A549 (cell line): ENCODE measurements around the gene FOXC2. TPM values are rescaled to one million over a fixed set of nuclear protein-coding genes. Genes with fewer than 3 reads are reported as not detected.

ENCODE experiments used
- ATAC-seq, 2 experiments: fragments of 200-7000 bp in 1 of 2; fragments of >200 bp in 1 of 2; cut with Nextera tagmentation in 1 of 2; cut with Tn5 transposase in 1 of 2; 3 replicates each; pipeline versions ENCODE4 v1.8.0 to v1.9.1; 2018 to 2020; ENCODE audit warnings: mild to moderate bottlenecking in 1 of 2, moderate library complexity in 1 of 2
- CTCF ChIA-PET: fragments of 300-600 bp; sonication (Branson Sonifier 250); formaldehyde crosslinking; extraction: SDS; loops from one replicate; lab custom pipeline; 2021; ENCODE audit warnings: antibody characterized with exemption, inconsistent platforms; lab: Yijun Ruan, JAX
- POLR2A ChIA-PET: fragments of 350-600 bp; formaldehyde crosslinking; extraction: SDS; loops from one replicate; lab custom pipeline; 2021; ENCODE audit warnings: antibody characterized with exemption, inconsistent platforms; lab: Yijun Ruan, JAX
- DNase-seq, 2 experiments: peaks; one replicate each; pipeline versions ENCODE4 v3.0.0 to v3.0.0-alpha.2; 2011 to 2016; ENCODE audit warnings: low read depth in 1 of 2, low spot score in 1 of 2
- FAIRE-seq: peaks from 2 replicates; lab custom pipeline; 2011; peaks lifted over from hg19 to GRCh38; lab: Jason Lieb, UNC
- H3K27ac ChIP-seq, 2 experiments: fragments of >200 bp; sonication (Bioruptor Twin); formaldehyde crosslinking; 3 replicates each; pipeline ENCODE4 v1.5.1; 2016 to 2017
- H3K4me1 ChIP-seq: fragments of >200 bp; sonication (Bioruptor Twin); formaldehyde crosslinking; 3 replicates; pipeline ENCODE4 v1.6.1; 2016
- H3K4me2 ChIP-seq: fragments of >200 bp; sonication (Bioruptor Twin); formaldehyde crosslinking; 3 replicates; pipeline ENCODE4 v1.6.1; 2016
- H3K4me3 ChIP-seq: fragments of >200 bp; sonication (Bioruptor Twin); formaldehyde crosslinking; 3 replicates; pipeline ENCODE4 v1.5.1; 2016
- H3K9me3 ChIP-seq: fragments of >200 bp; sonication (Bioruptor Twin); formaldehyde crosslinking; 3 replicates; pipeline ENCODE4 v1.6.1; 2016
- BHLHE40 ChIP-seq: IDR thresholded peaks from 2 replicates; pipeline ENCODE4 v1.6.1; 2012; ENCODE audit warnings: low read depth, low read length, inconsistent platforms
- CEBPB ChIP-seq, 2 experiments: fragments of >200 bp in 1 of 2; sonication (Bioruptor Twin) in 1 of 2; formaldehyde crosslinking in 1 of 2; IDR thresholded peaks; 2 replicates each; pipeline ENCODE4 v1.6.1; 2012 to 2016
- CHD2 ChIP-seq: fragments of 150-350 bp; IDR thresholded peaks from 2 replicates; pipeline ENCODE4 v1.6.1; 2014; ENCODE audit warnings: low read length; ENCODE audit not compliant: partially characterized antibody
- CHD4 ChIP-seq: fragments of 200-600 bp; sonication (generic); IDR thresholded peaks from 2 replicates; pipeline ENCODE4 v1.6.1; 2016; ENCODE audit warnings: antibody characterized with exemption, mild to moderate bottlenecking, borderline replicate concordance
- CTCF ChIP-seq: fragments of >200 bp; sonication (Bioruptor Twin); formaldehyde crosslinking; IDR thresholded peaks from 3 replicates; pipeline ENCODE4 v1.5.1; 2016
- E2F6 ChIP-seq: IDR thresholded peaks from 2 replicates; pipeline ENCODE4 v1.6.1; 2012; ENCODE audit warnings: low read depth, borderline replicate concordance
- EHMT2 ChIP-seq: fragments of 200-600 bp; sonication (generic); IDR thresholded peaks from 2 replicates; pipeline ENCODE4 v1.6.1; 2016; ENCODE audit warnings: antibody characterized with exemption, low read depth, mild to moderate bottlenecking, moderate library complexity
- EP300 ChIP-seq, 2 experiments: fragments of >200 bp; sonication (Bioruptor Twin); formaldehyde crosslinking; IDR thresholded peaks; 2 replicates in 1 of 2; 3 replicates in 1 of 2; pipeline ENCODE4 v1.6.1; 2016 to 2017
- ESRRA ChIP-seq: fragments of 150-350 bp; IDR thresholded peaks from 2 replicates; pipeline ENCODE4 v1.6.1; 2014; ENCODE audit warnings: mild to moderate bottlenecking, low read length, borderline replicate concordance
- FOSL2 ChIP-seq, 2 experiments: fragments of 450-650 bp in 1 of 2; fragments of >200 bp in 1 of 2; sonication (Bioruptor Twin) in 1 of 2; formaldehyde crosslinking; IDR thresholded peaks; 2 replicates each; pipeline versions ENCODE4 v1.5.0 to v1.6.1; 2016 to 2020; ENCODE audit warnings: mild to moderate bottlenecking in 1 of 2, moderate library complexity in 1 of 2
- FOXS1 ChIP-seq: fragments of 250-450 bp; sonication (Bioruptor Pico); IDR thresholded peaks from 2 replicates; pipeline ENCODE4 v1.5.0; 2020; ENCODE audit warnings: mild to moderate bottlenecking, moderate library complexity
- HOXA7 ChIP-seq: fragments of 250-450 bp; sonication (Bioruptor Pico); IDR thresholded peaks from 2 replicates; pipeline ENCODE4 v1.5.0; 2020; ENCODE audit warnings: mild to moderate bottlenecking, moderate library complexity
- HOXB13 ChIP-seq: fragments of 250-450 bp; sonication (Bioruptor Pico); IDR thresholded peaks from 2 replicates; pipeline ENCODE4 v1.5.0; 2020; ENCODE audit warnings: low read depth, mild to moderate bottlenecking, moderate library complexity
- JUNB ChIP-seq: fragments of >200 bp; sonication (Bioruptor Twin); formaldehyde crosslinking; IDR thresholded peaks from 2 replicates; pipeline ENCODE4 v1.6.1; 2016
- KDM1A ChIP-seq: fragments of 200-600 bp; sonication (generic); IDR thresholded peaks from 2 replicates; pipeline ENCODE4 v1.6.1; 2016; ENCODE audit warnings: low read depth, mild to moderate bottlenecking
- MYC ChIP-seq: IDR thresholded peaks from 2 replicates; pipeline ENCODE4 v1.6.1; 2012; ENCODE audit warnings: mild to moderate bottlenecking, inconsistent platforms, low read length, improper control_type of control experiment, borderline replicate concordance
- NFE2L2 ChIP-seq: fragments of 150-350 bp; conservative IDR thresholded peaks from 2 replicates; pipeline ENCODE4 v1.6.1; 2014; ENCODE audit warnings: low read length
- NPAS2 ChIP-seq: fragments of 250-450 bp; sonication (Bioruptor Pico); IDR thresholded peaks from 2 replicates; pipeline ENCODE4 v1.8.0; 2022; ENCODE audit warnings: mild to moderate bottlenecking, moderate library complexity, borderline replicate concordance
- RARB ChIP-seq: fragments of 250-450 bp; sonication (Bioruptor Pico); IDR thresholded peaks from 2 replicates; pipeline ENCODE4 v1.8.0; 2021; ENCODE audit warnings: mild to moderate bottlenecking, moderate library complexity
- REST ChIP-seq: fragments of 200-600 bp; sonication (generic); IDR thresholded peaks from 2 replicates; pipeline ENCODE4 v1.6.1; 2016; ENCODE audit warnings: antibody characterized with exemption, mild to moderate bottlenecking, moderate library complexity
- RFX5 ChIP-seq: fragments of 450-650 bp; IDR thresholded peaks from 2 replicates; pipeline ENCODE4 v1.7.1; 2014; ENCODE audit warnings: antibody characterized with exemption, mild to moderate bottlenecking, moderate library complexity
- TFCP2L1 ChIP-seq: fragments of 250-450 bp; sonication (Bioruptor Pico); IDR thresholded peaks from 2 replicates; pipeline ENCODE4 v1.5.0; 2021; ENCODE audit warnings: mild to moderate bottlenecking
- TP53 ChIP-seq: fragments of 250-450 bp; sonication (Bioruptor Pico); IDR thresholded peaks from 2 replicates; pipeline ENCODE4 v1.5.0; 2021; ENCODE audit warnings: mild to moderate bottlenecking, moderate library complexity
- USF2 ChIP-seq: fragments of 450-650 bp; IDR thresholded peaks from 2 replicates; pipeline ENCODE4 v1.6.1; 2014; ENCODE audit warnings: antibody characterized with exemption
- ZSCAN20 ChIP-seq: fragments of 250-450 bp; sonication (Bioruptor Pico); IDR thresholded peaks from 2 replicates; pipeline ENCODE4 v1.8.0; 2022; ENCODE audit warnings: mild to moderate bottlenecking, moderate library complexity
- WGBS: methylation state at CpG from one replicate; pipeline ENCODE4 v1.1.6; 2017; ENCODE audit errors: missing lambda C conversion rate; 5-methylcytosine and 5-hydroxymethylcytosine counted together
- polyA plus RNA-seq, 4 experiments: library from polyadenylated mRNA; depleted of rRNA in 3 of 4; stranded (reverse); fragments of >200 nt; fragmentation: RNase III in 1 of 4; extraction: RNeasy Plus Mini Kit Qiagen cat#74134 plus additional on column Dnase treatment in 1 of 4; gene quantifications; 2 replicates in 3 of 4; 3 replicates in 1 of 4; pipeline ENCODE4 v1.2.3, GENCODE V29; 2011 to 2017

Gene FOXC2
- polyA plus RNA-seq, 2 of the 4 experiments (the other 2 are of a cell fraction), result 0.06 to 0.28 TPM

- Histone ChIP-seq H3K9me3 (no peaks in the 10 kb centered on the region), H3K4me3 (no peak overlapping the region), H3K27ac (no peak overlapping the region), H3K4me2 (no peak overlapping the region)
- DNase-seq (no peak), ATAC-seq (no peak)
- 95% methylated on average over 4 of the region's 4 CpGs for WGBS
- ChIA-PET POLR2A (no interaction called here), CTCF (interaction anchor here (0.8 to 1.7 kb wide), 4 partner anchors 17 to 525 kb away, joined by 3 to 4 read pairs (median 3); no protein-coding TSS in a partner anchor)
- TF ChIP-seq MYC (no peak), USF2 (no peak), RARB (CRISPR knock-in tag) (no peak), EP300 (IDR thresholded peaks at IDR 0.05) (no peak), BHLHE40 (no peak), NPAS2 (no peak), FOSL2 (IDR thresholded peaks at IDR 0.05) (no peak), FOSL2 (CRISPR knock-in tag; IDR thresholded peaks at IDR 0.05) (no peak), CEBPB (IDR thresholded peaks at IDR 0.05) (no peak), KDM1A (no peak), REST (no peak), NFE2L2 (no peak), CHD2 (no peak), TFCP2L1 (no peak), EHMT2 (no peak), ZSCAN20 (CRISPR knock-in tag) (no peak)
- TF ChIP-seq, all 56 proteins: peak for 0
- FAIRE-seq, result no peak
- no peaks in the 10 kb centered on the region for H3K4me1 ChIP-seq
These were observed 29.1 kb upstream of the FOXC2 start for GRCh38 chr16:86537486-86537885.

GRCh38 chr16:86538196-86538780, 28.3 kb upstream of the FOXC2 start:
- DNase-seq, result no peak
- Histone ChIP-seq H3K4me3 (no peak overlapping the region), H3K27ac (no peak overlapping the region), H3K4me1 (no peaks in the 10 kb centered on the region), H3K4me2 (no peak overlapping the region), H3K9me3 (no peaks in the 10 kb centered on the region)
- ChIA-PET CTCF (interaction anchor here (0.7 to 1.0 kb wide), 2 partner anchors 16 to 524 kb away, joined by 3 read pairs; no protein-coding TSS in a partner anchor), POLR2A (no interaction called here)
- FAIRE-seq, result no peak
- WGBS, result 89% methylated on average over 16 of the region's 17 CpGs
- no peak for ATAC-seq
- TF ChIP-seq ESRRA (no peak), RFX5 (no peak), E2F6 (no peak), FOXS1 (no peak), CHD4 (no peak), HOXA7 (no peak), EHMT2 (no peak), TP53 (CRISPR knock-in tag) (no peak), CTCF (no peak), HOXB13 (CRISPR knock-in tag) (no peak), JUNB (no peak)
- TF ChIP-seq, all 56 proteins: peak for 0
